A673 (cell line): Measurements from ENCODE around the gene TFIP11.

Experiments
- CTCF ChIP-seq: fragments of 300-800, 200-600 bp; sonication (generic); conservative IDR thresholded peaks from 2 replicates; pipeline ENCODE4 v1.5.1; 2017; ENCODE audit warnings: low read depth, mild to moderate bottlenecking, antibody characterized with exemption, low read length, moderate library complexity, mixed read lengths
- EZH2 ChIP-seq: fragments of 200-600 bp; sonication (generic); IDR thresholded peaks from 2 replicates; pipeline ENCODE4 v1.6.1; 2017; ENCODE audit warnings: borderline replicate concordance, low read depth, mild to moderate bottlenecking, mixed read lengths, antibody characterized with exemption, low read length; ENCODE audit not compliant: poor library complexity, severe bottlenecking

- no peak for TF ChIP-seq CTCF
- no peak for TF ChIP-seq EZH2
These were observed 10.3 kb upstream of the TFIP11 start for GRCh38 chr22:26522592-26522991.
